ENCODE data around the gene C4orf50.

The C4orf50 gene

DNA sequence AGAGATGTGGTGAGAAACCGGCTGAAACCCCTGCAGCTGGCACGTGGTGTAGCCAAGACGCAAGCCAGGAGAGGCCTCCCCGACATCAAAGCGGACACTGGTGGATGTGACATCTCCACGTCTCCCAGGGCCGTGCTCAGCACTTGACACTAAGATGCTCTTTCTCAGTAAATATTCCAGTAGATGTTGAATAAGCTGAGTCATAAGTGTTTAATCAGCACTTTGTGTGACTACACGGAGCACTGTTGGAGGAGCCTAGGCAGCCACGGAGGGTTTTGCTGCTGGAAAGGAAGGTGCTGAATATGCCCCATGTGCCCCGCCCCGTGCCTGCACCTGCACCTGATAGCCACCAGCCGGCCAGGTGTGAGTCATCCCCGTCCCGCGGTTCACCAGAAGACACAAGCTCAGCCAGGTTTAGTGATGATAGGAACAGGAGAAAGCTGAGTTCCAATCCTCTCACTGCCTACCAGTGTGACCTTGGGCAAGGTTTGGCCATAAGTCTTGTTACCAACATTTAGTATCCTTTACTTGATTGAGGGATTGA, 29.0 kb upstream of the C4orf50 start:
- Histone ChIP-seq H3K4me3 (ENCODE audit: low read depth in 1 of 2, low read length in 2 of 2) (no peak overlapping the region), H3K79me2 (ENCODE audit: insufficient read depth, low read length) (no peaks in the 10 kb centered on the region), H3K9me3 (ENCODE audit: insufficient read depth, low read length, severe bottlenecking) (no peaks in the 10 kb centered on the region), H3K27me3 (ENCODE audit: insufficient read depth, low read length, poor library complexity) (no peaks in the 10 kb centered on the region), H3K36me3 (ENCODE audit: insufficient read depth, low read length) (no peaks in the 10 kb centered on the region), H3K4me1 (ENCODE audit: insufficient read depth, low read length) (no peaks in the 10 kb centered on the region), H3K9ac (ENCODE audit: low read depth, low read length) (no peak overlapping the region), H2AFZ (ENCODE audit: low read depth, low read length) (no peak overlapping the region), H3K27ac (ENCODE audit: low read length) (no peak overlapping the region), H3K4me2 (ENCODE audit: insufficient read depth, low read length) (no peak overlapping the region), H4K20me1 (ENCODE audit: insufficient read depth, low read length) (no peaks in the 10 kb centered on the region)
- TF ChIP-seq, protein P1, sequence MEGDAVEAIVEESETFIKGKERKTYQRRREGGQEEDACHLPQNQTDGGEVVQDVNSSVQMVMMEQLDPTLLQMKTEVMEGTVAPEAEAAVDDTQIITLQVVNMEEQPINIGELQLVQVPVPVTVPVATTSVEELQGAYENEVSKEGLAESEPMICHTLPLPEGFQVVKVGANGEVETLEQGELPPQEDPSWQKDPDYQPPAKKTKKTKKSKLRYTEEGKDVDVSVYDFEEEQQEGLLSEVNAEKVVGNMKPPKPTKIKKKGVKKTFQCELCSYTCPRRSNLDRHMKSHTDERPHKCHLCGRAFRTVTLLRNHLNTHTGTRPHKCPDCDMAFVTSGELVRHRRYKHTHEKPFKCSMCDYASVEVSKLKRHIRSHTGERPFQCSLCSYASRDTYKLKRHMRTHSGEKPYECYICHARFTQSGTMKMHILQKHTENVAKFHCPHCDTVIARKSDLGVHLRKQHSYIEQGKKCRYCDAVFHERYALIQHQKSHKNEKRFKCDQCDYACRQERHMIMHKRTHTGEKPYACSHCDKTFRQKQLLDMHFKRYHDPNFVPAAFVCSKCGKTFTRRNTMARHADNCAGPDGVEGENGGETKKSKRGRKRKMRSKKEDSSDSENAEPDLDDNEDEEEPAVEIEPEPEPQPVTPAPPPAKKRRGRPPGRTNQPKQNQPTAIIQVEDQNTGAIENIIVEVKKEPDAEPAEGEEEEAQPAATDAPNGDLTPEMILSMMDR (IDR thresholded peaks at IDR 0.05; ENCODE audit: borderline replicate concordance, extremely low read depth, low read length, poor library complexity, severe bottlenecking) = no peak
- no peak for TF ChIP-seq EZH2 (IDR thresholded peaks at IDR 0.05; ENCODE audit: borderline replicate concordance, low read depth, low read length, severe bottlenecking)
- ATAC-seq (ENCODE audit: insufficient read depth, low read depth) (no peak), DNase-seq (no peak)

DNA sequence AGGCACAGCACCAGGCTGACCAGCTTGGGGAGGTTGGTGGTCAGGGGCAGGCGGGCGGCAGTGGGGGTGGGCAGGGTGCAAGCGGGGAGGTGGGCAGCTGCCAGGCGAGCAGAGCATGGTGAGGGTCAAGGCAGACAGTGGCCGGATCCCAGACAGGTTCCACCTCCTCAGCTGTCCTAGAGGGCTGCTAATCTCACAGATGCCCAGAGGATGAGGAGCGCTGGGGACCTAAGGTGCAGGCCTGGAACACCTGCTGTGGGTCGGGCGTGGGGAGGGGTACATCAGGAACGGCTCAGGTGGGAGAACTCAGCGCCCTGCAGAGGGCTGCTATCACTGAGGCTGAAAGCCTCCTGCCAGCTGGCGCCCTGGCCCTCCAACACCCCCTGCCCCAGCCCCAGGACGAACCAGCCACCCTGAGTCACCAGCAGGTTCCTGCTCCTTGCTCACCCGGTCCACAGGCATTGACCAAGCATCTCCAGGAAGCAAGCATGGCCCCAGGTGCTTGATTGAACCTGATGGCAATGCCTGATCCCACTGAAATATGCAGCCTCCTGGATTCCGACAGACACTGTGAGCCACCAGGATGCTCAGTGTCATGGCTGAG, 28.4 kb upstream of the C4orf50 start:
- Histone ChIP-seq H3K36me3 (ENCODE audit: insufficient read depth, low read length) (no peaks in the 10 kb centered on the region), H2AFZ (ENCODE audit: low read depth, low read length) (no peak overlapping the region), H3K4me1 (ENCODE audit: insufficient read depth, low read length) (no peaks in the 10 kb centered on the region), H4K20me1 (ENCODE audit: insufficient read depth, low read length) (no peaks in the 10 kb centered on the region), H3K4me2 (ENCODE audit: insufficient read depth, low read length) (no peak overlapping the region), H3K4me3 (ENCODE audit: low read depth in 1 of 2, low read length in 2 of 2) (no peak overlapping the region), H3K9me3 (ENCODE audit: insufficient read depth, low read length, severe bottlenecking) (no peaks in the 10 kb centered on the region), H3K79me2 (ENCODE audit: insufficient read depth, low read length) (no peaks in the 10 kb centered on the region), H3K9ac (ENCODE audit: low read depth, low read length) (no peak overlapping the region), H3K27me3 (ENCODE audit: insufficient read depth, low read length, poor library complexity) (no peaks in the 10 kb centered on the region), H3K27ac (ENCODE audit: low read length) (no peak overlapping the region)
- TF ChIP-seq, protein P1 (IDR thresholded peaks at IDR 0.05; ENCODE audit: borderline replicate concordance, extremely low read depth, low read length, poor library complexity, severe bottlenecking) = no peak
- TF ChIP-seq EZH2 (IDR thresholded peaks at IDR 0.05; ENCODE audit: borderline replicate concordance, low read depth, low read length, severe bottlenecking) = no peak
- ATAC-seq (ENCODE audit: insufficient read depth, low read depth) (no peak), DNase-seq (no peak)

DNA sequence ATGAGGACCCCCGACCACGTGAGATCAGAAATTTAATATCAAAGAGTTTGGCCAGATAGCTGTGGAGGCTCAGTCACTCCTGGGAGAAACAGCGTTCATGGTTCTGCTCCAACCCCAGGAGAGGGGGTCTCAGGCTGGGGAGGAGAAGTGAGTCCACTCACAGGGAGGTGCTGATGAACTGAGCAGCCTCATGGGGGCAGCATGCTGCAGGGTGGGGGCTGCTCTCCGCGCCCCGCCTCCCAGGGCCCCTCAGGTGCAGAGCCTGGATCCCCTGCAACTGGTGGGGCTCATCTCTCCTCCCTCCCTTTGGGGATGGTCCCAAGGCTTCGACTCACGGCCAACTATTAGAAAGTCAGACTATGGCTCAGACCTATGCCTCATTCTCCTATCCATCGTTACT, 26.6 kb upstream of the C4orf50 start:
- H2AFZ ChIP-seq (ENCODE audit: low read depth, low read length) = no peak overlapping the region

More for the DNA sequence above, 26.6 kb upstream of the C4orf50 start:
- no peak for TF ChIP-seq EZH2 (IDR thresholded peaks at IDR 0.05; ENCODE audit: borderline replicate concordance, low read depth, low read length, severe bottlenecking)
- TF ChIP-seq, protein P1 (IDR thresholded peaks at IDR 0.05; ENCODE audit: borderline replicate concordance, extremely low read depth, low read length, poor library complexity, severe bottlenecking) = peak; percentile 17
- ATAC-seq (ENCODE audit: insufficient read depth, low read depth) (no peak), DNase-seq (no peak)
- H3K9me3 ChIP-seq (ENCODE audit: insufficient read depth, low read length, severe bottlenecking) = no peaks in the 10 kb centered on the region
- H3K9ac ChIP-seq (ENCODE audit: low read depth, low read length) = no peak overlapping the region
- no peak overlapping the region for H3K4me3 ChIP-seq (ENCODE audit: low read depth in 1 of 2, low read length in 2 of 2)
- no peak overlapping the region for H3K4me2 ChIP-seq (ENCODE audit: insufficient read depth, low read length)
- H4K20me1 ChIP-seq (ENCODE audit: insufficient read depth, low read length) = no peaks in the 10 kb centered on the region
- H3K36me3 ChIP-seq (ENCODE audit: insufficient read depth, low read length) = no peaks in the 10 kb centered on the region
- no peak overlapping the region for H3K27ac ChIP-seq (ENCODE audit: low read length)
- no peaks in the 10 kb centered on the region for H3K27me3 ChIP-seq (ENCODE audit: insufficient read depth, low read length, poor library complexity)
- no peaks in the 10 kb centered on the region for H3K4me1 ChIP-seq (ENCODE audit: insufficient read depth, low read length)
- H3K79me2 ChIP-seq (ENCODE audit: insufficient read depth, low read length) = no peaks in the 10 kb centered on the region

Measured in DND-41 (cell line).